Naive thymus-derived CD8-positive, alpha-beta T cell (primary cell): Measurements from ENCODE around the gene HACE1. TPM values are rescaled to one million over a fixed set of nuclear protein-coding genes. Genes with fewer than 3 reads are reported as not detected.
A peak's percentile ranks its signal among the peaks of the same experiment; 100 is the strongest.
"Not testable (repeated sequence)": the region's sequence is repeated elsewhere in the genome, so short reads cannot be mapped to it uniquely, and the experiment has no call there.

Experiments used
- ATAC-seq, 2 donors: fragments of 150-1000 bp; cut with Tn5 transposase in 1 of 2; sonication (Bioruptor Pico), chemical (Tn5 transposase) in 1 of 2; 1 replicate in 1 of 2; 2 replicates in 1 of 2; pipeline ENCODE4 v1.10.0; 2021; ENCODE audit warnings: mild to moderate bottlenecking in 2 of 2, moderate library complexity in 2 of 2
- POLR2A ChIA-PET: fragments of 350-600 bp; sonication (Branson Sonifier 250); formaldehyde crosslinking; loops from one replicate; lab custom pipeline; 2021; ENCODE audit warnings: antibody characterized with exemption; lab: Charles Lee
- DNase-seq, 10 donors: peaks; one replicate each; pipeline versions ENCODE4 v3.0.0 to v3.0.0-alpha.2; 2020 to 2022
- H3K27ac Mint-ChIP-seq, 10 donors: one replicate each; pipeline ENCODE4 v1.8.0; 2020 to 2022; ENCODE audit warnings: mild to moderate bottlenecking in 10 of 10, mixed read lengths in 10 of 10, moderate library complexity in 4 of 10, inconsistent platforms in 1 of 10
- H3K27me3 Mint-ChIP-seq, 5 donors: one replicate each; pipeline ENCODE4 v1.8.0; 2021 to 2022; ENCODE audit warnings: mixed read lengths in 5 of 5
- H3K36me3 Mint-ChIP-seq, 3 donors: one replicate each; pipeline ENCODE4 v1.8.0; 2020 to 2022; ENCODE audit warnings: mixed read lengths in 3 of 3, mild to moderate bottlenecking in 2 of 3, inconsistent platforms in 1 of 3
- H3K4me1 Mint-ChIP-seq, 4 donors: one replicate each; pipeline ENCODE4 v1.8.0; 2021 to 2022; ENCODE audit warnings: mixed read lengths in 4 of 4
- H3K4me3 Mint-ChIP-seq, 10 donors: one replicate each; pipeline ENCODE4 v1.8.0; 2020 to 2022; ENCODE audit warnings: mild to moderate bottlenecking in 10 of 10, mixed read lengths in 10 of 10, moderate library complexity in 6 of 10, inconsistent platforms in 1 of 10
- H3K9me3 Mint-ChIP-seq, 9 donors: one replicate each; pipeline ENCODE4 v1.8.0; 2020 to 2022; ENCODE audit warnings: mixed read lengths in 9 of 9, mild to moderate bottlenecking in 3 of 9, inconsistent platforms in 1 of 9, moderate library complexity in 1 of 9
- polyA plus RNA-seq, 3 donors: library from polyadenylated mRNA; unstranded; fragments of 300-500 nt; fragmentation: Illumina TruSeq; gene quantifications; one replicate each; pipeline ENCODE4 v1.2.3, GENCODE V29; 2021
- total RNA-seq, 8 experiments: library from RNA in 2 of 8; stranded (reverse) in 2 of 8; gene quantifications; one replicate each; pipeline ENCODE4 v1.2.3 and lab custom pipeline; 2021 to 2026

Gene HACE1
- total RNA-seq (10 to 100 TPM; 11.6 to 12.1 TPM), polyA plus RNA-seq (1 to 10 TPM; 3.7 to 5.8 (median 4.5) TPM), total RNA-seq (lab: John Stamatoyannopoulos, UW) (16.1 to 33.4 (median 24.9) reads per million in 6 experiments)

GRCh38 chr6:104859225-104860146, at the start of gene HACE1:
Gene HACE1, minus strand, starts transcription at chr6:104859919. Its CDS starts 277 bp downstream, at chr6:104859642.
- peaks cover 3 to 19% (median 9%) of the 10 kb centered on the region in 5 donors for H3K27me3 Mint-ChIP-seq
- peaks cover 0 to 2% (median 0%) of the 10 kb centered on the region in 3 donors for H3K36me3 Mint-ChIP-seq
- H3K9me3 Mint-ChIP-seq = no peaks in the 10 kb centered on the region
- DNase-seq (peak; percentile 77 to 91 (median 88)), ATAC-seq (peak; percentile 96 to 97)
- H3K27ac Mint-ChIP-seq = peak within 1 kb of the TSS; percentile 29 to 93 (median 81)
- H3K4me1 Mint-ChIP-seq = peaks cover 7 to 19% (median 16%) of the 10 kb centered on the region in 4 donors
- H3K4me3 Mint-ChIP-seq = peak within 1 kb of the TSS; percentile 86 to 96 (median 92)
- POLR2A ChIA-PET = interaction anchor here (0.6 to 1.2 kb wide), 2 partner anchors 70 to 73 kb away, joined by 5 to 6 read pairs; no protein-coding TSS in a partner anchor

DNA sequence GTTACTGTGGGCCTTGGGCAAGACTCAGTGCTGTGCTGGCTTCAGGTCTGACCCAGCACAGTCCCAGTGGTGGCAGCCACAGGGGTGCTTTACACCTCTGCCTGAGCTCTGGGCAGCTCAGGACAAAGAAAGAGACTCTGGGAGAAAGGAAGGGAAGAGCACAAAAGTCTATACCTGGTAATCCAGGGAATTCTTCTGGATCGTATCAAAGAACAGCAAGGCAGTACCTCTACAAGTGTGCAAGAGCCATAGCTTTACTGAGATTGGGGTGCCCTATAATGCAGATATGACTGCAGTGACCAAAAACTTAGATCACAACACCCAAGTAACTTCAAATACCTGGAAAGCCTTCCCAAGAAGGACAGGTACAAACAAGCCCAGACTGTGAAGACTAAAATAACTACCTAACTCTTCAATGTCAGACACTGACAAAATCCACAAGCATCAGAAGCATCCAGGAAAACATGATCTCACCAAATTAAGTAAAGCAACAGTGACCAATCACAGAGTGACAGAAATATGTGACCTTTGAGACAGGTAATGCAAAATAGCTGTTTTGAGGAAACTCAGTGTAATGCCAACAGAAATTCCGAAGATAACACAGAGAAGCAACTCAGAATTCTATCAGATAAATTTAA, 49.3 kb upstream of the HACE1 start:
- ATAC-seq (no peak), DNase-seq (no peak)
- no peak overlapping the region for H3K27ac Mint-ChIP-seq
- no peaks in the 10 kb centered on the region for H3K4me1 Mint-ChIP-seq
- no peak overlapping the region for H3K4me3 Mint-ChIP-seq
- H3K27me3 Mint-ChIP-seq = peaks cover 5 to 46% (median 25%) of the 10 kb centered on the region in 5 donors
- no peaks in the 10 kb centered on the region for H3K36me3 Mint-ChIP-seq
- POLR2A ChIA-PET = no interaction called here
- peaks cover 0 to 11% (median 6%) of the 10 kb centered on the region in 9 donors for H3K9me3 Mint-ChIP-seq

DNA sequence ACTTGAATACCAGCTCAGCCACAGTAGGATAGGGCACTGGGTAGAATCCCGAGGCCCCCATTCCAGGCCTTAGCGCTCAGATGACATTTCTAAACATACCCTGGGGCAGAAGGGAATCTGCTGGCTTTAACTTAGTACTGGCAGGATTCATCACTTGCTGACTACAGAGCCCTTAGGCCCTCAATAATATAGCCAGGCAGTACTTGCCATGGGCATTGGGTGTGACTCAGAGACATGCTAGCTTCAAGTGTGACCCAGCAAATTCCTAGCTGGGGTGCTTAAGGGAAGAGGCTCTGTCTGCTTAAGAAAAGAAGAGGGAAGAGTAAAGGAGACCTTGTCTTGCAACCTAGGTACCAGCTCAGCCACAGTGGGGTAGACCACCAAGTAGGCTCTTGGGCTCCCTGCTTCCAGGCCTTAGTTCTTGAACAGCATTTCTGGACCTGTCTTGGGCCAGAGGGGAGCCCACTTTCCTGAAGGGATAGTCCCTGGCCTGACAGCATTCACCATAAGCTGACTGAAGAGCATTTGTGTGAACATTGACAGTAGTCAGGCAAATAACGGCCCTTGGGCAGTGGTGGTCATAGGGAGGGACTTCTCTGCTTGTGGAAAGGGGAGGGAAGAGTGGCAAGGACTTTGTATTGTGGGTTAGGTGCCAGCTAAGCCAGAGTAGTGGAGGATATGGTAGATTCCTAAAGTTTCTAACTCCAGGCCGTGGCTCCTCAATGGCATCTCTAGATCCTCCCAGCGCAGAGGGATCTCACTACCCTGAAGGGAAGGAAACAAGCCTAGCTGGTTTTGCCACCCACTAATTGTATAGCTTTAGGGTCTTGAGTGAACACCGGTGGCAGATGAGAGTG, 48.5 kb upstream of the HACE1 start:
- Mint-ChIP-seq H3K27ac (no peak overlapping the region), H3K27me3 (peaks cover 8 to 46% (median 26%) of the 10 kb centered on the region in 5 donors), H3K9me3 (peaks cover 0 to 11% (median 7%) of the 10 kb centered on the region in 9 donors), H3K4me3 (no peak overlapping the region), H3K36me3 (peaks cover 0 to 3% (median 0%) of the 10 kb centered on the region in 3 donors), H3K4me1 (no peaks in the 10 kb centered on the region)
- DNase-seq (no peak), ATAC-seq (no peak)
- POLR2A ChIA-PET = no interaction called here

DNA sequence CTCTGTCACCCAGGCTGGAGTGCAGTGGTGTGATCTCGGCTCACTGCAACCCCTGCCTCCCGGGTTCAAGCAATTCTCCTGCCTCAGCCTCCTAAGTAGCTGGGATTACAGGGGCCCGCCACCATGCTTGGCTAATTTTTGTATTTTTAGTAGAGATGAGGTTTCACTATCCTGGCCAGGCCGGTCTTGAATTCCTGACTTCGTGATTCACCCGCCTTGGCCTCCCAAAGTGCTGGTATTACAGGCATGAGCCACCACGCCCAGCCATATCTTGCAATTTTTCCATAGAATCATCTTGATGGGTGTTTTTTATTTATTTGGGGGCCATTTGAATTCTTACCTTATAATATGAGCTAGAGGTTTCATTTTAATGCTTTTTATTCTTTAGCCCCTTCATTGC, 39.2 kb upstream of the HACE1 start:
- DNase-seq, H3K36me3 Mint-ChIP-seq, ATAC-seq, H3K4me1 Mint-ChIP-seq, H3K4me3 Mint-ChIP-seq, H3K27ac Mint-ChIP-seq, POLR2A ChIA-PET: not testable (repeated sequence)
- peaks cover 0 to 12% (median 6%) of the 10 kb centered on the region in 9 donors for H3K9me3 Mint-ChIP-seq
- peaks cover 7 to 15% (median 12%) of the 10 kb centered on the region in 5 donors for H3K27me3 Mint-ChIP-seq

DNA sequence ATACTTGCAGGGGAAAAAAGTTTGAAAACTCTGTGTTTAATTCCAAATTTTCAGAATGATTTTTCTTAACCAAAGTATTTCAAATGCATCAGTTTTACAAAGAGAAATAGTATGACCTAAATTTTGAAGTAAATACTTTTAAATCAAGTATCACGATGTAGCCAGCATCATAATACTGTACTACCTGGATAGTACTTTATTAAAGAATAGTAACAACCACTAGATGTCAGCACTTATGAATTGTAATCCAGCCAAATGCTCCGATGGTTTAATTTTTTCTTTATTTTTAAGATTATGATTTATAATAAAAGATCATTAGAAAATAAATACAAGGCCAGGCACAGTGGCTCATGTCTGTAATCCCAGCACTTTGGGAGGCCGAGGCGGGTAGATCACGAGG, 37.2 kb upstream of the HACE1 start:
- DNase-seq = no peak
- POLR2A ChIA-PET = no interaction called here
- H3K4me1 Mint-ChIP-seq = no peaks in the 10 kb centered on the region
- no peak overlapping the region for H3K27ac Mint-ChIP-seq
- H3K36me3 Mint-ChIP-seq = peaks cover 0 to 4% (median 0%) of the 10 kb centered on the region in 3 donors
- H3K9me3 Mint-ChIP-seq = peaks cover 0 to 5% (median 4%) of the 10 kb centered on the region in 9 donors
- no peak overlapping the region for H3K4me3 Mint-ChIP-seq
- H3K27me3 Mint-ChIP-seq = peaks cover 10 to 27% (median 14%) of the 10 kb centered on the region in 5 donors
- ATAC-seq = no peak

- Mint-ChIP-seq H3K4me1 (no peaks in the 10 kb centered on the region), H3K4me3 (no peak overlapping the region), H3K27me3 (peaks cover 15 to 26% (median 17%) of the 10 kb centered on the region in 5 donors), H3K36me3 (peaks cover 0 to 7% (median 0%) of the 10 kb centered on the region in 3 donors), H3K9me3 (peaks cover 0 to 9% (median 2%) of the 10 kb centered on the region in 9 donors), H3K27ac (peak overlapping the region in 1 of 10 donors; percentile 31)
- POLR2A ChIA-PET = no interaction called here
- no peak for ATAC-seq
- no peak for DNase-seq
These were observed 28.3 kb upstream of the HACE1 start for GRCh38 chr6:104888066-104888465.

DNA sequence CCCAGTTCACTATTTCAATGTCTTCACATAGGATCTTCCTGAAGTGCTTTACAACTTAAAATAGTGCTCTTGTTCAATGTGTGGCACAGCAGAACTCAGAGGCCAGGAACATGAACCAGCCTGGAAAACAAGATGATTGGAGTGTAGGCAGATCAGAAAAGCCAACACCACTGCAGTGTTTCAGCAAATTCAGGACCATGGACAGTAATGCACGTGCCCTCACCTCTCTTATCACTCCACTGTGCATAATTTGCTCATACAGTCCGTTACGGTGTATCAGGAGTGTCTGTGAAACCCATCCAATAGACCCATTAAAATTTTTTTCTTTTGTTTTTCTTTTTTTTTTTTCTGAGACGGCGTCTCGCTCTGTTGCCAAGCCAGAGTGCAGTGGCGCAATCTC, 27.6 kb upstream of the HACE1 start:
- H3K4me3 Mint-ChIP-seq = no peak overlapping the region
- no peaks in the 10 kb centered on the region for H3K4me1 Mint-ChIP-seq
- H3K9me3 Mint-ChIP-seq = peaks cover 0 to 9% (median 2%) of the 10 kb centered on the region in 9 donors
- DNase-seq (peak in 3 of 10 donors; percentile 2 to 10 (median 5)), ATAC-seq (no peak)
- POLR2A ChIA-PET = no interaction called here
- no peak overlapping the region for H3K27ac Mint-ChIP-seq
- H3K36me3 Mint-ChIP-seq = peaks cover 0 to 7% (median 0%) of the 10 kb centered on the region in 3 donors
- H3K27me3 Mint-ChIP-seq = peaks cover 13 to 26% (median 15%) of the 10 kb centered on the region in 5 donors

GRCh38 chr6:104885518-104886043, 25.9 kb upstream of the HACE1 start:
- DNase-seq = no peak
- no peaks in the 10 kb centered on the region for H3K4me1 Mint-ChIP-seq
- POLR2A ChIA-PET = no interaction called here
- H3K36me3 Mint-ChIP-seq = peaks cover 0 to 7% (median 0%) of the 10 kb centered on the region in 3 donors
- H3K4me3 Mint-ChIP-seq = no peak overlapping the region
- ATAC-seq = no peak
- peaks cover 0 to 9% (median 2%) of the 10 kb centered on the region in 9 donors for H3K9me3 Mint-ChIP-seq
- peak overlapping the region in 1 of 10 donors; percentile 41 for H3K27ac Mint-ChIP-seq
- H3K27me3 Mint-ChIP-seq = peaks cover 7 to 20% (median 16%) of the 10 kb centered on the region in 5 donors

GRCh38 chr6:104884867-104885517, 25.3 kb upstream of the HACE1 start:
- Mint-ChIP-seq H3K4me3 (no peak overlapping the region), H3K9me3 (peaks cover 0 to 9% (median 2%) of the 10 kb centered on the region in 9 donors), H3K4me1 (no peaks in the 10 kb centered on the region), H3K27ac (no peak overlapping the region), H3K36me3 (peaks cover 0 to 7% (median 0%) of the 10 kb centered on the region in 3 donors), H3K27me3 (peaks cover 6 to 20% (median 16%) of the 10 kb centered on the region in 5 donors)
- POLR2A ChIA-PET = no interaction called here
- DNase-seq (no peak), ATAC-seq (no peak)

DNA sequence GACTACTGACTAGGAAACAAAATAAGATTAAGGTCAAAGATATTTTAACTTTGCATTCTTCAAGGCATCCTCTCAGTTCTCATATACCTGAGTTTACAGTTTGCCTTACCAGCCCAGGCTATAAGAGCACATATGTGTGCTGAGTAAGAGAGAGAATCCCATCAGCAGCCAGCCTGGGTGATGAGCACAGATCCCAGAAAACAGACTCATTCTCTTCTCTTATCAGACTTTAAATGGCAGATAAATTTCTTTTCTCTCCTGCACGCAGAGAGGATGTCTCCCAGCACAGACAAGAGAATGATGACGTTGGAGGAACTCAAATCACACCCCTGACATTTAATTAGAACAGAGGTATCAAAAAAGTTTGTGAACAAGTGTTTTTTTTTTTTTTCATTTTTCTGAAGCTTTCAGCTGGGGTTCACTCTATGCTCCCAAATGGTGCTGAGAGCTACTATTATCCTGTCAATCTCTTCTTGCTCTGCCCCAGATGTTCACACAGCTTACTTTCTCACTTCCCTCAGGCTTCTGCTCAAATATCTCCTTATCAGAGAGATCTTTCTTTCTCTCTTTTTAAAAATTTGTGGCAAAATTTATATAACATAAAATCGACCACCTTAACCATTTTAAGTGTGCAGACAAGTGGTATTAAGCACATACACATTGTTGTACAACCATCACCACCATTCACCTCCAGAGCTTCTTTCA, 22.4 kb upstream of the HACE1 start:
- Mint-ChIP-seq H3K4me1 (no peaks in the 10 kb centered on the region), H3K4me3 (no peak overlapping the region), H3K27me3 (peaks cover 9 to 18% (median 16%) of the 10 kb centered on the region in 5 donors), H3K36me3 (no peaks in the 10 kb centered on the region), H3K27ac (no peak overlapping the region), H3K9me3 (no peaks in the 10 kb centered on the region)
- ATAC-seq = no peak
- no peak for DNase-seq
- POLR2A ChIA-PET = no interaction called here

DNA sequence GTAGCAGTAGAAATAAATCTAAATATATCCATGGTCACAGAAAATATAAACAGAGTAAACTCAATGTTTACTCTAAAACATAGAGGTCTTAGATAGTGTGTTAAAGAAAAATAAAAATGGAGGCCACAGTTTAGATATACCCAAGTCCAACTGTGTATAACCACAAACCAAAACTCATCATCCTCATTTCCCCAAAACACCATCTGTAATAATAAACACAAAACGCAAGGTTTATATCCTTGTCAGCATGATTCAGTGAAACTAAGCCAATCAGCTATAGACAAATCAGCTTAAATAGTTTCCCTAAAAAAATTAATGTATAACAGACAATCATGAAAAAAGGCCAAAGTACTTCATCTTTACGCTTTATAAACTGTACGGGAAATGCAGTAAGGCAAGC, 2.7 kb upstream of the HACE1 start:
- Mint-ChIP-seq H3K36me3 (peaks cover 0 to 2% (median 0%) of the 10 kb centered on the region in 3 donors), H3K4me3 (no peak overlapping the region), H3K4me1 (peaks cover 7 to 18% (median 13%) of the 10 kb centered on the region in 4 donors), H3K27ac (peak overlapping the region in 1 of 10 donors; percentile 80), H3K27me3 (peaks cover 10 to 44% (median 20%) of the 10 kb centered on the region in 5 donors), H3K9me3 (no peaks in the 10 kb centered on the region)
- ATAC-seq = no peak
- POLR2A ChIA-PET = no interaction called here
- no peak for DNase-seq
